Ascending aorta (tissue), 2 donors: ENCODE results near the gene ANKRD6. TPM values are rescaled to one million over a fixed set of nuclear protein-coding genes. Genes with fewer than 3 reads are reported as not detected.

Experiments
- DNase-seq, 2 donors: peaks; one replicate each; pipeline ENCODE4 v3.0.0-alpha.2; 2019; ENCODE audit warnings: low spot score in 2 of 2
- H3K27ac ChIP-seq, 2 donors: fragments of 200-600 bp; sonication (generic); one replicate each; pipeline ENCODE4 v1.5.1; 2016 to 2017; ENCODE audit warnings: mild to moderate bottlenecking in 1 of 2
- H3K27me3 ChIP-seq: fragments of 200-600 bp; sonication (generic); one replicate; pipeline ENCODE4 v1.5.1; 2017
- H3K36me3 ChIP-seq, 2 donors: fragments of 200-600 bp; sonication (generic); one replicate each; pipeline ENCODE4 v1.5.1; 2016
- H3K4me1 ChIP-seq, 2 donors: fragments of 200-600 bp; sonication (generic); one replicate each; pipeline ENCODE4 v1.5.1; 2016 to 2017; ENCODE audit warnings: mild to moderate bottlenecking in 1 of 2
- H3K4me3 ChIP-seq, 2 donors: fragments of 200-600 bp; sonication (generic); one replicate each; pipeline ENCODE4 v1.5.1; 2016 to 2017; ENCODE audit warnings: mild to moderate bottlenecking in 1 of 2
- H3K9me3 ChIP-seq, 2 donors: fragments of 200-600 bp; sonication (generic); one replicate each; pipeline ENCODE4 v1.5.1; 2016
- intact Hi-C: fragments of 100-400 bp; cut with DNase I; formaldehyde crosslinking; loops from one replicate; pipeline ENCODE4 v1.15.1; 2023
- total RNA-seq: library from RNA; depleted of rRNA; stranded (reverse); fragments of >200 nt; gene quantifications from one replicate; pipeline ENCODE4 v1.1.0, GENCODE V29; 2016
- TF ChIP-seq, protein P1 (sequence below), 3 experiments: fragments of 200-600 bp in 2 of 3; fragments of 450-650 bp in 1 of 3; sonication (generic) in 2 of 3; IDR thresholded peaks; one replicate each; pipeline ENCODE4 v1.5.1; 2016 to 2019; ENCODE audit warnings: antibody characterized with exemption in 3 of 3, mild to moderate bottlenecking in 1 of 3, moderate library complexity in 1 of 3

ANKRD6 gene
- total RNA-seq, 1 donor from 2014 or later = 32.2 TPM

GRCh38 chr6:89597988-89598387 lies 165.0 kb downstream of the ANKRD6 start:
- Histone ChIP-seq H3K4me3 (no peak overlapping the region), H3K4me1 (peaks cover 3 to 10% of the 10 kb centered on the region in 2 donors), H3K9me3 (no peaks in the 10 kb centered on the region), H3K36me3 (peaks cover 0 to 12% of the 10 kb centered on the region in 2 donors), H3K27me3 (no peaks in the 10 kb centered on the region), H3K27ac (peak overlapping the region in 1 of 2 donors; percentile 3)
- intact Hi-C loops = loop anchor here (1.0 to 5.0 kb wide), 3 partner anchors 115 to 226 kb away; partner anchors contain the start of gene ANKRD6
- peak in 1 of 2 donors; percentile 66 for DNase-seq
- TF ChIP-seq, protein P1, sequence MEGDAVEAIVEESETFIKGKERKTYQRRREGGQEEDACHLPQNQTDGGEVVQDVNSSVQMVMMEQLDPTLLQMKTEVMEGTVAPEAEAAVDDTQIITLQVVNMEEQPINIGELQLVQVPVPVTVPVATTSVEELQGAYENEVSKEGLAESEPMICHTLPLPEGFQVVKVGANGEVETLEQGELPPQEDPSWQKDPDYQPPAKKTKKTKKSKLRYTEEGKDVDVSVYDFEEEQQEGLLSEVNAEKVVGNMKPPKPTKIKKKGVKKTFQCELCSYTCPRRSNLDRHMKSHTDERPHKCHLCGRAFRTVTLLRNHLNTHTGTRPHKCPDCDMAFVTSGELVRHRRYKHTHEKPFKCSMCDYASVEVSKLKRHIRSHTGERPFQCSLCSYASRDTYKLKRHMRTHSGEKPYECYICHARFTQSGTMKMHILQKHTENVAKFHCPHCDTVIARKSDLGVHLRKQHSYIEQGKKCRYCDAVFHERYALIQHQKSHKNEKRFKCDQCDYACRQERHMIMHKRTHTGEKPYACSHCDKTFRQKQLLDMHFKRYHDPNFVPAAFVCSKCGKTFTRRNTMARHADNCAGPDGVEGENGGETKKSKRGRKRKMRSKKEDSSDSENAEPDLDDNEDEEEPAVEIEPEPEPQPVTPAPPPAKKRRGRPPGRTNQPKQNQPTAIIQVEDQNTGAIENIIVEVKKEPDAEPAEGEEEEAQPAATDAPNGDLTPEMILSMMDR (IDR thresholded peaks at IDR 0.05) = peak; percentile 23 to 44 (median 37)

DNA sequence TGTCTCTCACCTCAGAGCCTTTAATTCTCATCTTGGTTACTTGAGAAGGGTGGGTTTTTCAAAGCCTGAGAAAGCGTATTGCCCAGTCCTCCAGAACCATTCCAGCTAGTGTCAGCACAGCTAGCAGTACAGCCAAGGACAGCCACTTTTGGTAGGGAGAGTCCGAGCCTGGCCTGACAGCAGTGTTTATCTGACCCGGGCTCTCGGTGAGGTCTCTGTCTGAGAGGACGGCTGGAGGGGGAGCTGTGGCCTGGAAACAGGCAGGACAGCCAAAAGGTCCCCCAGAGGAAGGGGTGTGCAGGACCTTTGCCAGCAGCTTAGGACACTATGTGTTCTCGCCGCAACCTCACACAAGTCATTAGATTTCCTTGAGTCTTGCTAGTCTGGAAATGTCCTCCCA lies 166.8 kb downstream of the ANKRD6 start:
- TF ChIP-seq, protein P1 (IDR thresholded peaks at IDR 0.05) = no peak
- no peaks in the 10 kb centered on the region for H3K27me3 ChIP-seq
- DNase-seq = no peak
- H3K4me3 ChIP-seq = peak overlapping the region in 1 of 2 donors; percentile 44
- peak overlapping the region; percentile 50 to 81 for H3K27ac ChIP-seq
- peaks cover 0 to 12% of the 10 kb centered on the region in 2 donors for H3K36me3 ChIP-seq
- peaks cover 3 to 10% of the 10 kb centered on the region in 2 donors for H3K4me1 ChIP-seq
- intact Hi-C loops = loop anchor here (2.0 to 5.0 kb wide), 2 partner anchors 117 to 227 kb away; no protein-coding TSS in a partner anchor
- H3K9me3 ChIP-seq = no peaks in the 10 kb centered on the region

DNA sequence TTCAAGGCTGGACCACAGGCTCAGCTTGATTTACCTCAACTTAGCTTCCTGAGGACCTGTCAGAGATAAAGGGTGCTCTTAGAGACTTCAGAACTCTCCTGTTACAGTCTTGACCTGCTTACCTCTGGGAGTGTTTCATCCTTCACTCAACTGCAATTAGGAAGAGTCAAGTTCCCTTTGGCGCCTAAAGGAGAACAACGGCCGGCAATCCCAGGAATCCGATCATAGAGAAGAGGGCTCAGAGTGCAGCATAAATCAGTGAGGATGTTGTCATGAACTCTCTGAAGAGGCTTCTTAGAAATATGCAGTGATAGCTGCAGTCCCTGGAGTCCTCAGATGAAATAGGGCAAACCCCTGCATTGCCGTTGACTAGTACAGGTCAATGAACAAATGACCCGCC lies 169.2 kb downstream of the ANKRD6 start:
- no peaks in the 10 kb centered on the region for H3K27me3 ChIP-seq
- H3K36me3 ChIP-seq = peaks cover 0 to 19% of the 10 kb centered on the region in 2 donors
- H3K27ac ChIP-seq = no peak overlapping the region
- peaks cover 3 to 10% of the 10 kb centered on the region in 2 donors for H3K4me1 ChIP-seq
- intact Hi-C loops = no loop called here
- no peaks in the 10 kb centered on the region for H3K9me3 ChIP-seq
- TF ChIP-seq, protein P1 (IDR thresholded peaks at IDR 0.05) = no peak
- H3K4me3 ChIP-seq = no peak overlapping the region
- DNase-seq = no peak

GRCh38 chr6:89604653-89605052 lies 171.7 kb downstream of the ANKRD6 start:
- Histone ChIP-seq H3K9me3 (no peaks in the 10 kb centered on the region), H3K36me3 (peaks cover 0 to 26% of the 10 kb centered on the region in 2 donors), H3K27me3 (no peaks in the 10 kb centered on the region), H3K27ac (no peak overlapping the region), H3K4me1 (no peaks in the 10 kb centered on the region), H3K4me3 (no peak overlapping the region)
- no peak for DNase-seq
- TF ChIP-seq, protein P1 (IDR thresholded peaks at IDR 0.05) = no peak
- intact Hi-C loops = no loop called here

DNA sequence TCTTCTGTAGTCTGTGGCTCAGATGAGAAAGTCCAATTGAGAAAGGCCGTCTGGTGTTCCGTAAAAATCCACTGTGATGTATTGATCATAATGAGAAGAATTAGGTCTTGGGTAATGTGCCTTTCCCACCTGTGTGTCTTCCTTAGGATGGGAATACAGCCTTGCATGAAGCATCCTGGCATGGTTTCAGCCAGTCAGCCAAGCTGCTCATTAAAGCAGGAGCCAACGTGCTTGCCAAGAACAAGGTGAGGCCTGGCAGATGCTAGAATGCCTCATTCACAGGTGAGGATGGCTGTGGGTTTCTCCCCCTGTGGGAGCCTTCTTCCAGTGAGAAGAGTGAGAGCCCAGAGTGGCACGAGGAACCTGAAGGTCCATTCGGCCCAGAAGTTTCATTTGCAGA lies 172.9 kb downstream of the ANKRD6 start:
- no peaks in the 10 kb centered on the region for H3K27me3 ChIP-seq
- TF ChIP-seq, protein P1 (IDR thresholded peaks at IDR 0.05) = no peak
- no peak overlapping the region for H3K27ac ChIP-seq
- intact Hi-C loops = no loop called here
- no peaks in the 10 kb centered on the region for H3K4me1 ChIP-seq
- H3K4me3 ChIP-seq = no peak overlapping the region
- H3K9me3 ChIP-seq = no peaks in the 10 kb centered on the region
- DNase-seq = no peak
- peaks cover 0 to 26% of the 10 kb centered on the region in 2 donors for H3K36me3 ChIP-seq
